Activated CD4-positive, alpha-beta T cell treated with anti-CD3 and anti-CD28 coated beads for 48 hours (primary cell): ENCODE data around the gene ENG.
A peak's percentile ranks its signal among the peaks of the same experiment; 100 is the strongest.
"Not testable (repeated sequence)": the region's sequence is repeated elsewhere in the genome, so short reads cannot be mapped to it uniquely, and the experiment has no call there.

Experiments
- DNase-seq: peaks from one replicate; pipeline ENCODE4 v3.0.0-alpha.2; 2020

Gene ENG

DNA sequence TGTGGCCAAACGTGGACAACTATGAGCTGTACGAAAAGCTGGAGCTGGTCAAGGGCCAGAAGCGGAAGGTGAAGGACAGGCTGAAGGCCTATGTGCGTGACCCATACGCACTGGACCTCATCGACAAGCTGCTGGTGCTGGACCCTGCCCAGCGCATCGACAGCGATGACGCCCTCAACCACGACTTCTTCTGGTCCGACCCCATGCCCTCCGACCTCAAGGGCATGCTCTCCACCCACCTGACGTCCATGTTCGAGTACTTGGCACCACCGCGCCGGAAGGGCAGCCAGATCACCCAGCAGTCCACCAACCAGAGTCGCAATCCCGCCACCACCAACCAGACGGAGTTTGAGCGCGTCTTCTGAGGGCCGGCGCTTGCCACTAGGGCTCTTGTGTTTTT lies 65.3 kb downstream of the ENG start:
- DNase-seq = no peak

DNA sequence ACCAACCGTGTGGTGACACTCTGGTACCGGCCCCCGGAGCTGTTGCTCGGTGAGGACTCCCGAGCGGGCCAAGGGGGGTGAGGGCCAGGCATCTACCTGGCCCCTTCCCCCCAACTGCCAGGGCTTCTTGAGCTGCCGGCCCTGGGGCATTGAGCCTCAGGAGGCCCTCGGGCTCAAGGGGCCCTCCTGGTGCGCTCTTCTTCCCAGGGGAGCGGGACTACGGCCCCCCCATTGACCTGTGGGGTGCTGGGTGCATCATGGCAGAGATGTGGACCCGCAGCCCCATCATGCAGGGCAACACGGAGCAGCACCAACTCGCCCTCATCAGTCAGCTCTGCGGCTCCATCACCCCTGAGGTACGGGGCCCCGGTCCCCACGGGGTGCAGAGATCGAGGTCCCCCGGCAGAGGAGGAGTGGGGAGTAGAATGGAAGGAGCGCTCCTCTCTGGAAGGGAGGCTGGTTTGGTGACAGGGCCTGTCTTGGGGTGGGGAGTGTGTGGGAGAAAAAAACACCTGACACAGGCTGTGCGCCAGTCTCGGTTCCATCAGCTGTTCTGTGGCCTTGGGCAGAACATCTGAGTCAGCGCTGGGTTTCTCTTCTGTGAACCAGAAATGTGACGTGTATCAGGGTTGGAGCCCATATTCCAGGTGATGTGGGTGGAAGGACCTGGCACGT lies 66.0 kb downstream of the ENG start:
- peak; percentile 87 for DNase-seq

DNA sequence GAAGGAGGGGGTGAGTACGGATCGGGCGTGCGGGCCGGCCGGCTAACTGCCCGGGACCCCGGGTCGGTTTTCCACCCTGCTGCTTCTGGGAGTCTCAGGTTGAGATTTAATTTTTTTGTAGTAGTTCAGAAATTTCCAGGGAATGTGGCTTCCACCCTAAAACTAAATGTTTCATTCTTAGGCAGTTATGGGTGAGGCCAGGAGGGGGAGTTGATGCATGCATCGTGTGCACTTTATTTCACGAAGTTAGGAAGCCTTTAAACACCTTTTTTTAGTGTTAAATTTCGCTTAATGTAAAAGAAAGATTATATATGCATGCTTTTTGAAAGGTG lies 67.7 kb downstream of the ENG start:
- DNase-seq = no peak

DNA sequence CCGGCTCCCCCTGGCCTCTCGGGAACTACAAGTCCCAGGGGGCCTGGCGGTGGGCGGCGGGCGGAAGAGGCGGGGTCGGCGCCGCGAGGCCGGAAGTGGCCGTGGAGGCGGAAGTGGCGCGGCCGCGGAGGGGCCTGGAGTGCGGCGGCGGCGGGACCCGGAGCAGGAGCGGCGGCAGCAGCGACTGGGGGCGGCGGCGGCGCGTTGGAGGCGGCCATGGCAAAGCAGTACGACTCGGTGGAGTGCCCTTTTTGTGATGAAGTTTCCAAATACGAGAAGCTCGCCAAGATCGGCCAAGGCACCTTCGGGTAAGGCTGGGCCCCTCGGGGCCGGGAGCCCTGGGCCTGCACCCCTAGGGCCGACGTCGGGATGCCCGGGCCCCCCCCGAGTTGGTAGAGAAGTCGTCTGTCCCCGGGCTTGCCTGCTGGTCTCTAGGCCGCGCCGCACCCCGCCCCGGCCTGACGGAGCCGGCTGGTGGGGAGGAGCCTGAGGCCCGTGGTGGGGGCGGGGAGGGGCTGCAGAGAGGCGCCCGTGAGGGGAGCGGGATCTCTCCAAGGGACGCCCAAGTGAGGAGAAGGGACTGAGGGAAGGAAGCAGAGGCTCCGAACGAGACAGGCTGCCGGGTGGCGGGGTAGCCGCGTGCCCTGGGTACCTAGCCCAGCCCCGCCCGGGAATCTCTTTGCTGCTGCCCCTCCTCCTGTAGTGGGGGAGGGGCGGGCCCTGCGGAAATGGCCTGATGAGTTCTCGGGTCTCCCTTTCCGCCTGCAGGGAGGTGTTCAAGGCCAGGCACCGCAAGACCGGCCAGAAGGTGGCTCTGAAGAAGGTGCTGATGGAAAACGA lies 68.3 kb downstream of the ENG start, which contains the start of gene CDK9:
Gene CDK9, plus strand, starts transcription at position 102 of the 840 bp plus-strand sequence. Its CDS starts 115 bp downstream, at position 217.
- peak; percentile 95 for DNase-seq

DNA sequence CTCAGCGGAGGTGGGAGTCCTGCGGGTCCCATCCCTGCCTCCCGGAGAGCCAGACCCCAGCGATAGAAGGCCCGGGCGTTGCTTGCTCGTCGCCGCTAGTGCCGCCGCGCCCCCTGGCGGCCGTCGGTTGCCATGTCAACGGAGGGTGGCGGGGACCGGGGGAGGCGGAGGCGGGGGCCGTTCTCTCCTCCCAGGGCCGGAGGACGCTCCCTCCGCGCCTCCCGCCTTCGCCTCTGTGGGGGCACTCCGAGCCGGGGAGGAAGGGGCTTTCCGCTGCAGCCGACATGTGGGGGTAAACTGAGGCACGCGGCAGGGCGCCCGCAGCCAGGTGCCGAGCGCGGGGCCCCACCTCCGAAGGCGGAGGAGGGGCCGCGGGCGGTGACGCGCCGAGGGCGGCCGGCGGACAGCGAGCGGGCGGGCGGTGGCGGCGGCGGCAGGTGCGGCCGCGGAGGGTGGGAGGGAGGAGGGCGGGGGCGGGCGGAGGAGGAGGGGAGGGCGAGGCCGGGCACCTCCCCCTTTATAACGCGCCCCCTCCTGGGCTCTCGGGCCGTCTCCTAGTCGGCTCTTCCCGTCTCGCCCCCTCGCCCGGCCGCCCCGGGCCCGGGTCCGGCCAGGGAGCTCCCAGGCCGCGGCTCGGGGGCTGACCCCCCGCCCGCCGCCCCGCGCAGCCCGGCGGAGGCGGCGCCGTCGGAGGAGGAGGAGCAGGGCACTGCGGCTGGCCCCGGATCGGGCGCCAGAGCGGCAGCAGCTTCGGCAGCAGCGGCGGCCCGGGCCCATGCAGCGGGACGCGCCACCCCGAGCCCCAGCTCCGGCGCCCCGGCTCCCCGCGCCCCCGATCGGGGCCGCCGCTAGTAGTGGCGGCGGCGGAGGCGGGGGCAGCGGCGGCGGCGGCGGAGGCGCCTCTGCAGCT lies 69.2 kb downstream of the ENG start:
- peak; percentile 90 for DNase-seq

DNA sequence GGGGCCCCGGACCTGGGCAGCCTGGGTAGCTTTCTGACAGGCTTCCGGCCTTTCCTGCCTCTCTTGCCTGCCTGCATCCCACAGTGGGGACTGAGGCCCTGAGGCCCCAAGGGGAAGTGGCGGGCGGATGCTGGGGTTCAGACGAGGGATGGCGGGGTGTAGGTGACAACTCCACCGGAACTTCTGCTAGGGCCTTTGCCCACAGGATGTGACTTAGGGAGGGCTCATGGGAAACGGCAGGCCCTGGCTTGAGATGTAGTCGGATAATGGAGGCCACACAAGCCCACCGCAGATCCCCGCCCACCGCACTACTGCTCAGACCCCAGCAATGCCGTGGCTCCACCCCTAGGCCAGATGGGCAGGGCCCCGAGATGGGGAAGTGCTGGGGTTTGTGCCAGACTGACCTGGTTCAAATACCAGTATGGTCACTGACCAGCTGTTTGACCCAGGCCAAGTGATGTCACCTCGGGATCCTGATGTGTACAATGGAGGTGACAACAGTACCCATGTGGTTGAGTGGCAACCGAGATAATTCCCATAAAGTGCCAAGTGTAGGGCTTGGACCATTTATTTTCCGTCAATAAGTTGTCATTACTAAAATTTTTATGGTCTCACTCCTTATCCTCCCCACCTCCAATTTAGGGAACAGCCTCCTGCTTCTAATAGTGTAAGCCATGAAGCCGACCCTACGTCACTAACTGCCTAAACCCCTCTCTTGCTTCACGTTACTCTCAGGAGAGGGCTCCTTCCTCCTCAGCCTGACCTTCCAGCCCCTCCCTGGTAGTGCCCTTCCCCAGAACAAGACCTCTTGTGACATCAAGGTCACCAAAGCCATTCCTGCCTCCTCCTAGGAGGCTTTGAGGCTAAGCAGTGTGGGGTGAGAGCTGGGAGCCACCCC lies 71.1 kb downstream of the ENG start:
- peak; percentile 77 for DNase-seq

DNA sequence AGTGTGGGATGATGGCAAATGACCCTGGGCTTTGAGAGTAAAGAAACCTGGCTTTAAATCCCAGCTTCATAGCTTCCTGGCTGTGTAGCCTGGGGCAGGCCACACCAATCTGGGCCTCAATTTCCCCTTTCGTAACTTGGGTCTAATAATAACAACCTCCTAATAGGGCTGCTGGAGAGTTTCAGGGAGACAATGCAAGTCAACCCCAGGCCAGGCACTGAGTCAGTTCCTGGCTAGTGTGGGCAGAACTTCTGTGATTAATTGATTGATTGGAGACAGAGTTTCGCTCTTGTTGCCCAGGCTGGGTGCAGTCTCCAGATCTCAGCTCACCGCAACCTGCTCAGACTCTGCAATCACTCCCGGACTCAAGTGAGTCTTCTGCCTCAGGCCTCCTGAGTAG lies 72.7 kb downstream of the ENG start:
- no peak for DNase-seq

DNA sequence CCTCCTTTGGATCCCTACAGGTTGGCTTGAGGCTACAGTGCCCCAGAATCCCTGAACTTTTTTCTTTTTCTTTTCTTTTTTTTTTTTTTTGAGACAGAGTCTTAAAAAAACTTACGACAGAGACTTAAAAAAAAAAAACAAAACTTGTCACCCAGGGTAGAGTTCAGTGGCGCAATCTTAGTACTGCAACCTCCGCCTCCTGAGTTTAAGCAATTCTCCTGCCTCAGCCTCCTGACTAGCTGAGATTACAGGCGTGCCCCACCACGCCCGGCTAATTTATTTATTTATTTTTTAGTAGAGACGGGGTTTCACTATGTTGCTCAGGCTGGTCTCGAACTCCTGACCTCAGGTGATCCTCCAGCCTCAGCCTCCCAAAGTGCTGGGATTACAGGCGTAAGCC lies 73.5 kb downstream of the ENG start:
- DNase-seq = not testable (repeated sequence)

DNA sequence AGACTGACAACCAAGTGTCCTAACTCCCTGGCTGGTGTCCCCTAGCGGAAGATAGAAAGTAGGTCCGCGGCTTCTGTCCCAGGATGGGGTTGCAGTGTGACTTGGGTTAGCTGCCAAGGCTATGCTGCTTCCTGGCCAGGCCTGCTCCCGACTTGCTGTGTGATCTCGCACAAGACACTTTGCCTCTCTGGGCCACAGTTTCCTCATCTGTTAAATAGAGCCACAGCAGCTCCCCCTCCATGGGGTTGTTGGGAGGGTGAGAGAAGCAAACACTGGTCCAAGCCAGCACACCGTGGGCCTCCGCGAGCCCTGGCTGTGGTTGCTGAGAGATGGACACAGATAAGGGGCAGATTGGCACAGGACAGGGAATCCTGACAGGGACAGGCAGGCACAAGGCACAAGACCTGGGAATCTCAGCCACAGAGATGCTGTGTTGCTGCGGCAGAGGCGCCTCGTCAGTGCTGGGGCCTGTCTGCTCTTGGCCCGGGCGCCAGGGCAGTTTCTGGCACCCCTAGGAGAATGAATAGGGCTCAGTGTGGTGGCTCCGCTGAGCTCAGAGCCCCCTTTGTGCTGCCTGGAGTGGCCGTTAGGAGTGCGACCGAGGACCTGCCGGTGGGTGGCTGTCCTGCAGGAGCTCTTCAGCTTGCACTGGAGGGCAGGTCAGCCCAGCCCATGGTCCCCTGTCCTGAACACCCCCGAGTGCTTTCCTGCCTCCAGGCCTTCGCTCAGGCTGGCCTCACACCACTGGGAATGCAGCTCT lies 74.2 kb downstream of the ENG start:
- no peak for DNase-seq

DNA sequence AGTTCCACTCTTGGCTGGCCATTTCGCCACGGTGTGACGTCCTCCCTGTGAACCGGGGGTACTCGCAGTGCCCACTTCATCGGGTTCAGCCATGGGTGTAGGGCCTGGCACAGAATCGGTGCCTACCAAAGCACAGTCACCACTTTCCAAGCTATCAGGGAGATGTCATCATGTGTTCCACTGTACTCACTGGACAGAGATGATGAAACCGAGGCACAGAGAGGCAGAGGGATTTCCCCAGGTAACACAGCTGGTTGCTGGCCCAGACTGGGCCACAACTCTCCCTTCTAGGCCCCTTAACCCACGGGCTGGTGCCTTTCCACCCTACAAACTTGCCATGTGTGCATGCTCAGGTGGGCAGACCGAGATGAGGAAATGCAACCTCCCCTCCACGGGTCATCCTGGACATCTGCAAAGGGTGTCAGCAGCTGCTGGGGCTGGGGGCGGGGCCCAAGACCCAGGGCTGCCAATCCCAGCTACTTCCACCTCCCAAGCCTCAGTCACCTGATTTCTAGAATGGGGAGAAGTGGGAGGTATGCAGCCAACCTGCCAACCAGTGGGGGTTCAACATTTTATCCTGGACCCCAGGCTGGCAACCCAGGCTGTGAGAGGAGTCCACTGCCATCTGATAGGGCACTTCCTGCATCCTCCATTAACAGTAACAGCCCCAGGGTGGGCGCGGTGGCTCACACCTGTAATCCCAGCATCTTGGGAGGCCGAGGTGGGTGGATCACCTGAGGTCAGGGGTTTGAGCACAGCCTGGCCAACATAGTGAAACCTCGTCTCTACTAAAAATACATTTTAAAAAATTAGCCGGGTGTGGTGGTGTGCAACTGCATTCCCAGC lies 75.1 kb downstream of the ENG start:
- DNase-seq = peak; percentile 77

DNA sequence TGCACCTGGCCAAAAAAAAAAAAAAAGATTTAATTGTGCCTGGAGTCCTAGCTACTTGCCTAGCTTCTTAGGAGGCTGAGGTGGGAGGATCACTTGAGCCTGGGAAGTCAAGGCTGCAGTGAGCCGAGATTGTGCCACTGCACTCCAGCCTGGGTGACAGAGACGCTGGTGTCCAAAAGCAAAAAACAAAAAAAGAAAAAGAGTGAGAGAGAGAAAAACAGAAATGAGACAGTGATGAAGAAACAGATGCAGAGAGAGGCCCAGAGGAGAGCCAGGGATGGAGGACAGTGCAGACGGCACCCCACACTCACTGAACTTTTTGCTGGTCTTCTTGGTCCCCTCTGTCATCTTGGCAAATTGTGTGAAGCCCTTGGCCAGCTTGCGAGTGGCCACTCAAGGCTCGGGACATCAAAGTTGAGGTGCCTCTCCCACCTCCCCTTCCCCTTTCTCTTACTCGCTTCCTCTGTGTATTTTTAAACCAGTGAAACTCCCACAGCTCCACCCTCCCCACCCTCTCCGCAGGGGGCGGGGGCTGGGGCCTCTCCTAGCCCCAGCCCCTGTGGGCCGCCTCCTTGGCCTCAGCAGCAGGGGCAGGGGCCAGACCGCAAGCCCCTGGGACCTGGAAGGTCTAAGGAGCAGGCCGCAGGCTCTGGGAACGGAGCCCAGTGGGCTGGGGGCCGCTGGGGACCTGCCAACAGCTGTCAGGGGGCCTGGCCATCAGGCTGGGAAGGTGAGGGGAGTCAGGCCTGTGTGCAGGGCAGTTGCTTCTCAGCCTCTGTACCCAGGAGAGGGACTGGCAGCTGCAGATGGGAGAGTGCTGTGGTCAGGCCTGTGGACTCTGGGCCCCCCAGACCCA lies 76.0 kb downstream of the ENG start, which contains the start of gene SH2D3C:
Gene SH2D3C, minus strand, starts transcription at position 387 of the 856 bp plus-strand sequence. Its CDS starts 39 bp downstream, at position 348.
- peak; percentile 63 for DNase-seq

DNA sequence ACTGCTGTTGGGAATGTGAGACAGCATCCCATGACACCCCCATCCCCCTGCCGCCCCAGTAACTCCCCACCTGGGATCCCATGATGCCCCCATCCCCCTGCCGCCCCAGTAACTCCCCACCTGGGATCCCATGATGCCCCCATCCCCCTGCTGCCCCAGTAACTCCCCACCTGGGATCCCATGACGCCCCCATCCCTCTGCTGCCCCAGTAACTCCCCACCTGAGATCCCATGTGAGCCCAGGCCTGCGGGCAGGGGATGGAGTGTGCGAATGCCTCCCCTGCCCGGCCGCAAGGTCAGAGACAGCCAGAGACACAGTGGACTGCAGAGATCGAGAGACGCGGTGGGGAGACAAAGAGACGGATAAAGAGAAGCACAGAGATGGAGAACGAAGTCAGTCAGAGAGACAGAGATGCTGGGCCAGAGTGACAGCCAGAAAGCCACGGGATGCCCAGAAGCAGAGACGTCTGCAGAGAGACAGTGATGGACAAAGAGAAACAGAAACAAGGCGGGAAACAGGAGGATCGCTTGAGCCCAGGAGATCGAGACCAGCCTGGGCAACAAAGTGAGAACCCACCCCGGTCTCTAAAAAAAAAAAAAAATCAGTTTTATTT lies 77.0 kb downstream of the ENG start:
- no peak for DNase-seq

DNA sequence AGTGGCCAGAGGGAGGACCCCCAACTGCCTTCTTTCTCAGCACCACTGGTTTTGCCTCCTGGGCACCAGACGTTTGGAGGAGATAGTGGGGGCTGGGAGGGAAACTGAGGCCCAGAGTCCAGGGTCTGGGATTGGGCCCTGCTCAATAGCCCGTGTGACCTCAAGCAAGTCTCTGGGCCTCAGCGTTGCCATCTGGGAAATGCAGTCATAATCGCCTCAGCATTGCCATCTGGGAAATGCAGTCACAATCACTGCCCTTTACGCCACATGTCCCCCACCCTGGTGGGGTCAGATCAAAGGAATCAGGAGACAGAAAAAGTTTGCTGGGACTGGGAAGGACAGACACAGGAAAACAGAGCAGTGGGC lies 77.6 kb downstream of the ENG start:
- peak; percentile 45 for DNase-seq

DNA sequence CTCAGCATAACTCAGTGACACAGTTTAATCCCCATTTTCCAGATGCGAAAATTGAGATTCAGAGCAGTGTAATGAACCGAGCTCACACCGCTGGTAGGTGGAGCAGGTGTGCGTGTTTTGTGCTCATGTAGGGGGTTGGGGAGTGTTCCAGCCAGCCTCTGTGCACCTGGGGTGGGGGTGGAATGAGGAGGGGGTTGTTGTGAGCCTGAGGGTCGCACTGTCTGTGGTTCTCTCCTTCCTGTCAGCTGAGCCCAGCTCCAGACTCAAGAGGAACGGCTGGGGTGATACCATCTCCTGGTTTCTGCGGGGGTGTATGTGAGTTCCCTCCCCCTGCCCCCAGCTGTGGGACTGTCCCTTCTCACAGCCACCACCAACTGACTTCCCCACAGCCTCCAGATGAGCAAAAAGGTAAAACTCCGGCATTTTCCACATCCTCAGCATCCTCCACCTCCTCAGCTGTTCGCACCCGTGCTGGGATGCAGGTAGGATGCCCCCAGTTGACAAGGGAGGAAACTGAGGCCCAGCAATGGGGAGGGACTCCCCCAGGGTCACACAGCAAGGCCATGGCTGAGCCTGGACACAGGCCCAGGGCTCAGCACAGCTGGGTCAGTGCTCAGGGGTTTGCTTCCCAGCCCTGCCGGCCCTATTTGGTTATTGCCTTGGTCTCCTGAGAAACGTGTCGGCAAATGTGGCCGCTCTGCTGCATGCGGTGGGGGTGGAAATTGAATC lies 78.1 kb downstream of the ENG start:
- peak; percentile 83 for DNase-seq

DNA sequence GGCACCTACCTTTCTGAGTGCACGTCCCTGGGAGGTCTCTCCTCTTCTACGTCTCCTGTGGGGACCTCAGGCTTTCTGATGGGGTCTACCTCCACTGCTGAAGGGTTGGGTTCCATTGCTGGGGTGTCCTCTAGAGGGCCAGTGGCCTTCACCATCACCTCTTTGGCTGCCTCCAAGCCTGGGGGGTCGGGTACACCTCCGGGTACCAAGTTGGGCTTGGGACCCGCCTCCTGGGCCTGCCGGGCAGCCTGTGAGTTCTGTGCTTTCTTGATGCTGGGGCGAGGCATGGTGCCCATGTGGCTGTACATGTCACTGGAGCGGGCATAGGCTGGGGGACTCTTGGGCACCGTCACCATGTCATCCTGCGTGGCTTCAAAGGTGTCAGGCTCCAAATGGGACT lies 80.5 kb downstream of the ENG start:
- no peak for DNase-seq

DNA sequence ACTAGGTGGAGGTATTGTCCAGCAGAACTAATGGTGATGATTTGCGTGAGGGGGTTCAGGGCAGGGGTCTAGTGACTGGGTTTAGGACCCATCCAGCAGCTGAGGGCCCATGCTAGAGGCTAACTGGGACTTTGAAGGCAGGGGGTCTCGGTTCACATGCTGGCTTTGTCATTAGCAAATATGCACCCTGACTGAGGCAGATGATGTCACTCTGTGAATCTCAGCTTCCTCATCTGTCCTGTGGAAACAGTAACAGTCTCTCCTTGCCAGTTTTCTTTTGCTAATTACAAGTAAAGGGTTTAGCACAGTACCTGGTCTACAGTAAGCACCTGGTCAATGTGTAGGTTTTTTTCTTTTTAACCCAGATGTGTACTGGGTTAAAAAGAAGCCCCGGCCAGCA lies 81.2 kb downstream of the ENG start:
- no peak for DNase-seq

DNA sequence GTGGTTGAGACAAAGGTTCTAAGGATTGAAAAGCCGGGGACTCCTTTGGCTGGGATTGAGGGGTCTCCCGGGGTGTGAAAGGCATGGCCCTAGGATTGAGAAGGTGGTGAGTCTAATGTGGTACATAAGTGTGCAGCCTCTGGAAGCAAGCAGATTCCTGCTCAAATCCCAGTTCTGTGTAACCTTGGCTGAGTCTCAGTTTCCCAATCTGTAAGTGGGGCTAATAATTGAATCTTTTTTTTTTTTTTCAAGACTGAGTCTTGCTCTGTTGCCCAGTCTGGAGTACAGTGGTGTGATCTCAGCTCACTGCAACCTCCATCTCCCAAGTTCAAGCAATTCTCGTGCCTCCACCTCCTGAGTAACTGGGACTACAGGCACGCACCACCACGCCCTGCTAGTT lies 81.9 kb downstream of the ENG start:
- no peak for DNase-seq

DNA sequence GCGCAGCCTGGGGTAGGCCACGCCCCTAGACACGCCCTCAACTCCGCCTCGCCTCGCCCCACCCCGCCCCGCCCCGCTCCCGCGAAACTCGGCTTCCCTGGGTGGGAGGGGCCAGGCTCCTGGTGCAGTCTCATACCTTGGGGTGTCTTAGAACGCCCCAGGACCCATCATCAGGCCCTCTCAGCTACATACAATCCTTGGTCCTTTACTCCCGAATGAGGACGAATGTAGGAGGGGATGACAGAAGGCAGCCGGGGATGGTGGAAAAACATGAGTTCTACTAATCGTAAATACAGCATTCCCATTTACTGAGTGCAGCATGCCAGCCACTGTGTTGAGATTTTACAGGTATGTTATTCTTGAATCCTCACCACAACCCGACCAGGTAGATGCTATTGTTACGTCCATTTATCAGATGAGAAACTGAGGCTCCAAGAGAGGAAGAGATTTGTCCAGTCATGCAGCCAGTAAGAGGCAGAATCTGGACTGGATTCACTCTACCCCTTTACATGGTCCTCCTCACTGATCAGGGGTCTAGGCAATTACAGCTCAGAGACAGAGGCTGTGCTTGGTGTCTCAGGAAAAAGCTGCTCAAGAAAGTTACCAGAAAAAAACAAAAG lies 82.8 kb downstream of the ENG start:
- DNase-seq = no peak
